ENCODE results near the gene BDKRB1. TPM values are rescaled to one million over a fixed set of nuclear protein-coding genes. Genes with fewer than 3 reads are reported as not detected.

The BDKRB1 gene
- total and polyA plus RNA-seq, 2 donors from 2014 or later = 1.2 to 1.5 TPM

DNA sequence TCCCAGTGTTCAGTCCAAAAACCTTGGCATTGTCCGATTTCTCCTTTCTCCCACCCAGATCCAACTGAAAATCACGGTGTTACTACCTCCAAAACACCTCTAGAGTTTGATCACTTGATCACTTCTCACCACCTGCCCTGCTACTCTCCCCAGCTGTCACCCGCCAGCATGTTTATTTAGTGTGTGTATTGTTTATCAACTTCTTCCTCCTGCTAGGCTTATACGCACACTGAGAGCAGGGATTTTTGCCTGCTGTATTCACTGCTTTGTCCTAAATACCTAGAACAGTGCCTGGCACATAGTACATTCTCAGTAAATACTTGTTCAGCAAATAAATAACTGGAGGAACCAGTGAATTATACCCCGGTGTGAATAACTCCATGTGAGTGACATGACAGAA is 5.0 kb downstream of the BDKRB1 start:
- Histone ChIP-seq H3K9ac (ENCODE audit: low read length in 3 of 3) (no peak overlapping the region), H3K9me3 (ENCODE audit: control insufficient read depth in 2 of 3, insufficient read depth in 1 of 3, low read length in 3 of 3) (peaks cover 0 to 5% (median 0%) of the 10 kb centered on the region in 3 donors), H3K27me3 (ENCODE audit: control insufficient read depth, insufficient read depth, low read length) (no peaks in the 10 kb centered on the region), H3K4me3 (ENCODE audit: low read length in 3 of 3) (no peak overlapping the region), H3K36me3 (ENCODE audit: control insufficient read depth in 2 of 3, insufficient read depth in 3 of 3, low read length in 3 of 3) (no peaks in the 10 kb centered on the region), H3K27ac (ENCODE audit: low read depth in 2 of 2, low read length in 2 of 2) (no peak overlapping the region), H3K4me1 (ENCODE audit: control insufficient read depth in 2 of 3, insufficient read depth in 2 of 3, low read depth in 1 of 3, low read length in 3 of 3) (no peaks in the 10 kb centered on the region)
- intact Hi-C loops (cut with DNase I) = no loop called here
- DNase-seq (no peak), FAIRE-seq (no peak)
- TF ChIP-seq, protein P1, sequence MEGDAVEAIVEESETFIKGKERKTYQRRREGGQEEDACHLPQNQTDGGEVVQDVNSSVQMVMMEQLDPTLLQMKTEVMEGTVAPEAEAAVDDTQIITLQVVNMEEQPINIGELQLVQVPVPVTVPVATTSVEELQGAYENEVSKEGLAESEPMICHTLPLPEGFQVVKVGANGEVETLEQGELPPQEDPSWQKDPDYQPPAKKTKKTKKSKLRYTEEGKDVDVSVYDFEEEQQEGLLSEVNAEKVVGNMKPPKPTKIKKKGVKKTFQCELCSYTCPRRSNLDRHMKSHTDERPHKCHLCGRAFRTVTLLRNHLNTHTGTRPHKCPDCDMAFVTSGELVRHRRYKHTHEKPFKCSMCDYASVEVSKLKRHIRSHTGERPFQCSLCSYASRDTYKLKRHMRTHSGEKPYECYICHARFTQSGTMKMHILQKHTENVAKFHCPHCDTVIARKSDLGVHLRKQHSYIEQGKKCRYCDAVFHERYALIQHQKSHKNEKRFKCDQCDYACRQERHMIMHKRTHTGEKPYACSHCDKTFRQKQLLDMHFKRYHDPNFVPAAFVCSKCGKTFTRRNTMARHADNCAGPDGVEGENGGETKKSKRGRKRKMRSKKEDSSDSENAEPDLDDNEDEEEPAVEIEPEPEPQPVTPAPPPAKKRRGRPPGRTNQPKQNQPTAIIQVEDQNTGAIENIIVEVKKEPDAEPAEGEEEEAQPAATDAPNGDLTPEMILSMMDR (IDR thresholded peaks at IDR 0.05; ENCODE audit: borderline replicate concordance, extremely low read depth, insufficient read depth) = no peak

- Histone ChIP-seq H3K9me3 (ENCODE audit: control insufficient read depth in 2 of 3, insufficient read depth in 1 of 3, low read length in 3 of 3) (peaks cover 0 to 5% (median 0%) of the 10 kb centered on the region in 3 donors), H3K4me1 (ENCODE audit: control insufficient read depth in 2 of 3, insufficient read depth in 2 of 3, low read depth in 1 of 3, low read length in 3 of 3) (no peaks in the 10 kb centered on the region), H3K36me3 (ENCODE audit: control insufficient read depth in 2 of 3, insufficient read depth in 3 of 3, low read length in 3 of 3) (no peaks in the 10 kb centered on the region), H3K27ac (ENCODE audit: low read depth in 2 of 2, low read length in 2 of 2) (no peak overlapping the region), H3K27me3 (ENCODE audit: control insufficient read depth, insufficient read depth, low read length) (no peaks in the 10 kb centered on the region), H3K9ac (ENCODE audit: low read length in 3 of 3) (no peak overlapping the region), H3K4me3 (ENCODE audit: low read length in 3 of 3) (no peak overlapping the region)
- DNase-seq (peak in 1 of 5 donors; percentile 58), FAIRE-seq (no peak)
- intact Hi-C loops (cut with DNase I) = no loop called here
- TF ChIP-seq, protein P1 (IDR thresholded peaks at IDR 0.05; ENCODE audit: borderline replicate concordance, extremely low read depth, insufficient read depth) = no peak
Measured at GRCh38 chr14:96261772-96262655, 6.0 kb downstream of the BDKRB1 start.

DNA sequence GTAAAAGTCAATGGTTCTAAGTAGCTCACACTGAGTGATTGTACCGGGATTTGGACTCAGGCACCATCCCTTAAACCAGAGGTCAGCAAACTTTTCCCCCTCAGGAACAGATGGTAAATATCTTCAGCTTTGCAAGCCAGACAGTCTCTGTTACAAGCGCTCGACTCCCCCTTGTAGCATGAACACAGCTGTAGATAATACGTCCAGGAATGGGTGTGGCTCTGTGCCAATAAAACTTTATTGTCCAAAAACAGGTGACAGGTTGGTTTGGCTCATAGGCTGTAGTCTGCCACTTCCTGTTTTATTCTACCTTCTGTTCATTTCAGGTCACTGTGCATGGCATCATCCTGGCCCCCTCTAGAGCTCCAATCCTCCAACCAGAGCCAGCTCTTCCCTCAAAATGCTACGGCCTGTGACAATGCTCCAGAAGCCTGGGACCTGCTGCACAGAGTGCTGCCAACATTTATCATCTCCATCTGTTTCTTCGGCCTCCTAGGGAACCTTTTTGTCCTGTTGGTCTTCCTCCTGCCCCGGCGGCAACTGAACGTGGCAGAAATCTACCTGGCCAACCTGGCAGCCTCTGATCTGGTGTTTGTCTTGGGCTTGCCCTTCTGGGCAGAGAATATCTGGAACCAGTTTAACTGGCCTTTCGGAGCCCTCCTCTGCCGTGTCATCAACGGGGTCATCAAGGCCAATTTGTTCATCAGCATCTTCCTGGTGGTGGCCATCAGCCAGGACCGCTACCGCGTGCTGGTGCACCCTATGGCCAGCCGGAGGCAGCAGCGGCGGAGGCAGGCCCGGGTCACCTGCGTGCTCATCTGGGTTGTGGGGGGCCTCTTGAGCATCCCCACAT is 7.6 kb downstream of the BDKRB1 start:
- Histone ChIP-seq H3K36me3 (ENCODE audit: control insufficient read depth in 2 of 3, insufficient read depth in 3 of 3, low read length in 3 of 3) (no peaks in the 10 kb centered on the region), H3K4me3 (ENCODE audit: low read length in 3 of 3) (no peak overlapping the region), H3K9ac (ENCODE audit: low read length in 3 of 3) (no peak overlapping the region), H3K27ac (ENCODE audit: low read depth in 2 of 2, low read length in 2 of 2) (no peak overlapping the region), H3K27me3 (ENCODE audit: control insufficient read depth, insufficient read depth, low read length) (no peaks in the 10 kb centered on the region), H3K9me3 (ENCODE audit: control insufficient read depth in 2 of 3, insufficient read depth in 1 of 3, low read length in 3 of 3) (peaks cover 0 to 5% (median 0%) of the 10 kb centered on the region in 3 donors), H3K4me1 (ENCODE audit: control insufficient read depth in 2 of 3, insufficient read depth in 2 of 3, low read depth in 1 of 3, low read length in 3 of 3) (peaks cover 0 to 2% (median 0%) of the 10 kb centered on the region in 3 donors)
- TF ChIP-seq, protein P1 (IDR thresholded peaks at IDR 0.05; ENCODE audit: borderline replicate concordance, extremely low read depth, insufficient read depth) = no peak
- intact Hi-C loops (cut with DNase I) = no loop called here
- no peak for FAIRE-seq
- DNase-seq = peak in 1 of 5 donors; percentile 40
